ENCODE measurements around the gene MICAL3.

Gene MICAL3

GRCh38 chr22:17910561-17911311 lies 113.6 kb downstream of the MICAL3 start:
- DNase-seq = peak; percentile 75 to 81

- DNase-seq = no peak
Measured at GRCh38 chr22:17907748-17908051, 116.7 kb downstream of the MICAL3 start.

- no peak for DNase-seq
Measured at GRCh38 chr22:17906978-17907747, 117.2 kb downstream of the MICAL3 start.

- DNase-seq = no peak
Measured at GRCh38 chr22:17905445-17905844, 118.9 kb downstream of the MICAL3 start.

GRCh38 chr22:17903564-17904295 lies 120.6 kb downstream of the MICAL3 start:
- DNase-seq = peak; percentile 39 to 69

GRCh38 chr22:17902960-17903359 lies 121.4 kb downstream of the MICAL3 start:
- DNase-seq = no peak

- DNase-seq = no peak
Measured at GRCh38 chr22:17898375-17898774, 126.0 kb downstream of the MICAL3 start.

- DNase-seq = no peak
Measured at GRCh38 chr22:17897858-17898257, 126.5 kb downstream of the MICAL3 start.

- no peak for DNase-seq
Measured at GRCh38 chr22:17897426-17897825, 126.9 kb downstream of the MICAL3 start.

GRCh38 chr22:17896586-17896985 lies 127.8 kb downstream of the MICAL3 start:
- DNase-seq = peak in 1 of 2 donors; percentile 21

- no peak for DNase-seq
Measured at GRCh38 chr22:17893900-17894535, 130.3 kb downstream of the MICAL3 start.

GRCh38 chr22:17892376-17892775 lies 132.0 kb downstream of the MICAL3 start:
- DNase-seq = no peak

- DNase-seq = peak in 1 of 2 donors; percentile 50
Measured at GRCh38 chr22:17891481-17892167, 132.7 kb downstream of the MICAL3 start.

- DNase-seq = no peak
Measured at GRCh38 chr22:17890892-17891291, 133.5 kb downstream of the MICAL3 start.

- DNase-seq = no peak
Measured at GRCh38 chr22:17890245-17890671, 134.1 kb downstream of the MICAL3 start.

GRCh38 chr22:17888855-17889254 lies 135.5 kb downstream of the MICAL3 start:
- DNase-seq = no peak

GRCh38 chr22:17888439-17888838 lies 135.9 kb downstream of the MICAL3 start:
- no peak for DNase-seq

GRCh38 chr22:17884893-17885292 lies 139.5 kb downstream of the MICAL3 start:
- DNase-seq = no peak

- DNase-seq = no peak
Measured at GRCh38 chr22:17884084-17884483, 140.3 kb downstream of the MICAL3 start.

- no peak for DNase-seq
Measured at GRCh38 chr22:17883356-17883755, 141.0 kb downstream of the MICAL3 start.

- no peak for DNase-seq
Measured at GRCh38 chr22:17882727-17883126, 141.6 kb downstream of the MICAL3 start.

- DNase-seq = no peak
Measured at GRCh38 chr22:17882162-17882561, 142.2 kb downstream of the MICAL3 start.

GRCh38 chr22:17881366-17881765 lies 143.0 kb downstream of the MICAL3 start:
- no peak for DNase-seq
